HCT116 (cell line): ENCODE results near the gene TBX4. TPM values are rescaled to one million over a fixed set of nuclear protein-coding genes. Genes with fewer than 3 reads are reported as not detected.

ENCODE experiments used
- ATAC-seq: fragments of 200-7000 bp; cut with Tn5 transposase; 2 replicates; pipeline ENCODE4 v1.9.1; 2020; ENCODE audit warnings: mild to moderate bottlenecking, moderate library complexity
- BruUV-seq: library from RNA; stranded (reverse); fragments of 400-500 nt; replicated peaks from 2 replicates; lab custom pipeline; 2021; lab: Mats Ljungman, UMichigan
- CTCF ChIA-PET: fragments of 300-600 bp; sonication (Branson Sonifier 250); formaldehyde crosslinking; loops from one replicate; lab custom pipeline; 2021; ENCODE audit warnings: antibody characterized with exemption; lab: Charles Lee
- POLR2A ChIA-PET: fragments of 300-600, 350-600 bp; sonication (Branson Sonifier 250); formaldehyde crosslinking; loops from one replicate; lab custom pipeline; 2021; ENCODE audit warnings: antibody characterized with exemption; lab: Charles Lee
- RAD21 ChIA-PET, 2 experiments: fragments of 300-600 bp; sonication (Branson Sonifier 250); formaldehyde crosslinking; loops; one replicate each; lab custom pipeline; 2023; ENCODE audit warnings: low total read pairs in 2 of 2; ENCODE audit not compliant: uncharacterized antibody in 2 of 2, unreplicated experiment in 2 of 2, low non-redundant PET in 1 of 2; lab: Charles Lee
- DNase-seq: peaks from one replicate; pipeline ENCODE4 v3.0.0-alpha.2; 2010; ENCODE audit warnings: low read depth, low spot score
- H2AFZ ChIP-seq: fragments of 200-600 bp; shearing (Covaris generic), sonication (generic); 2 replicates; pipeline ENCODE4 v1.6.1; 2017; ENCODE audit warnings: low read depth, mixed run types, mixed read lengths, antibody characterized with exemption, low read length; ENCODE audit not compliant: poor library complexity, severe bottlenecking
- H3K27ac ChIP-seq: 2 replicates; pipeline ENCODE4 v1.5.1; 2012; ENCODE audit warnings: low read depth, low read length
- H3K27me3 ChIP-seq: fragments of 200-600 bp; sonication (generic); 2 replicates; pipeline ENCODE4 v1.6.1; 2016; ENCODE audit warnings: mixed run types, low read length, mixed read lengths; ENCODE audit not compliant: insufficient read depth
- H3K36me3 ChIP-seq, 2 experiments: fragments of 200-500 bp in 1 of 2; fragments of 200-600 bp in 1 of 2; sonication (Bioruptor generic) in 1 of 2; sonication (generic) in 1 of 2; 2 replicates each; pipeline versions ENCODE4 v1.5.1 to v1.6.1; 2014 to 2016; ENCODE audit warnings: low read length in 2 of 2, inconsistent platforms in 1 of 2, mixed read lengths in 1 of 2, mixed run types in 1 of 2; ENCODE audit not compliant: insufficient read depth in 2 of 2, control insufficient read depth in 1 of 2
- H3K4me1 ChIP-seq, 2 experiments: fragments of 200-600 bp in 1 of 2; sonication (generic) in 1 of 2; 2 replicates each; pipeline versions ENCODE4 v1.5.1 to v1.6.1; 2012 to 2017; ENCODE audit warnings: low read length in 2 of 2, inconsistent platforms in 1 of 2, mild to moderate bottlenecking in 1 of 2, mixed read lengths in 1 of 2, mixed run types in 1 of 2, moderate library complexity in 1 of 2; ENCODE audit not compliant: insufficient read depth in 2 of 2, control insufficient read depth in 1 of 2
- H3K4me2 ChIP-seq: fragments of 200-600 bp; sonication (generic); 2 replicates; pipeline ENCODE4 v1.6.1; 2017; ENCODE audit warnings: mixed run types, low read length, mixed read lengths
- H3K4me3 ChIP-seq, 2 experiments: fragments of 200-600 bp in 1 of 2; sonication (generic) in 1 of 2; replicated peaks in 1 of 2; 2 replicates each; pipeline ENCODE4 v1.5.1; 2011 to 2016; ENCODE audit warnings: low read length in 2 of 2, control low read depth in 1 of 2, low read depth in 1 of 2, mild to moderate bottlenecking in 1 of 2, mixed read lengths in 1 of 2, mixed run types in 1 of 2
- H3K79me2 ChIP-seq: fragments of 200-600 bp; sonication (generic); 2 replicates; pipeline ENCODE4 v1.6.1; 2017; ENCODE audit warnings: mild to moderate bottlenecking, mixed run types, low read length, moderate library complexity, mixed read lengths; ENCODE audit not compliant: insufficient read depth
- H3K9ac ChIP-seq: fragments of 200-600 bp; sonication (generic); 2 replicates; pipeline ENCODE4 v1.6.1; 2016; ENCODE audit warnings: low read length, mixed read lengths
- H3K9me2 ChIP-seq: fragments of 200-600 bp; sonication (generic), shearing (Covaris generic); 2 replicates; pipeline ENCODE4 v1.6.1; 2017; ENCODE audit warnings: mixed run types, mild to moderate bottlenecking, moderate library complexity; ENCODE audit not compliant: insufficient read depth
- H3K9me3 ChIP-seq, 2 experiments: fragments of 200-500 bp in 1 of 2; fragments of 200-600 bp in 1 of 2; sonication (Bioruptor generic) in 1 of 2; sonication (generic) in 1 of 2; 2 replicates each; pipeline ENCODE4 v1.6.1; 2014 to 2017; ENCODE audit warnings: low read length in 2 of 2, mixed read lengths in 2 of 2, inconsistent platforms in 1 of 2, low read depth in 1 of 2, mild to moderate bottlenecking in 1 of 2, mixed run types in 1 of 2, moderate library complexity in 1 of 2; ENCODE audit not compliant: control insufficient read depth in 1 of 2, insufficient read depth in 1 of 2
- H4K20me1 ChIP-seq: fragments of 200-600 bp; sonication (generic), shearing (Covaris generic); 2 replicates; pipeline ENCODE4 v1.6.1; 2017; ENCODE audit warnings: mixed run types, mild to moderate bottlenecking, moderate library complexity; ENCODE audit not compliant: insufficient read depth
- CBX3 ChIP-seq: IDR thresholded peaks from 2 replicates; pipeline ENCODE4 v1.6.1; 2012; ENCODE audit warnings: low read depth
- CEBPB ChIP-seq: IDR thresholded peaks from 2 replicates; pipeline ENCODE4 v1.6.1; 2012; ENCODE audit warnings: low read depth
- EZH2 ChIP-seq: fragments of 200-600 bp; sonication (generic); IDR thresholded peaks from 2 replicates; pipeline ENCODE4 v1.6.1; 2017; ENCODE audit warnings: antibody characterized with exemption, mixed run types
- EZH2phosphoT487 ChIP-seq: fragments of 200-600 bp; IDR thresholded peaks from 2 replicates; pipeline ENCODE4 v1.6.1; 2018; ENCODE audit warnings: antibody characterized with exemption, borderline replicate concordance
- FOSL1 ChIP-seq: IDR thresholded peaks from 2 replicates; pipeline ENCODE4 v1.6.1; 2012; ENCODE audit warnings: low read depth
- POLR2A ChIP-seq: IDR thresholded peaks from 2 replicates; pipeline ENCODE4 v1.7.0; 2011; ENCODE audit warnings: borderline replicate concordance; ENCODE audit not compliant: insufficient read depth, insufficient read length; ENCODE audit errors: extremely low read depth
- POLR2AphosphoS5 ChIP-seq: IDR thresholded peaks from 2 replicates; pipeline ENCODE4 v1.6.1; 2011; ENCODE audit warnings: mild to moderate bottlenecking, low read depth, low read length, moderate library complexity
- RAD21 ChIP-seq: IDR thresholded peaks from 2 replicates; pipeline ENCODE4 v1.6.1; 2012; ENCODE audit warnings: low read depth, mild to moderate bottlenecking
- SIN3A ChIP-seq: IDR thresholded peaks from 2 replicates; pipeline ENCODE4 v1.6.1; 2012; ENCODE audit warnings: low read depth
- SP1 ChIP-seq: IDR thresholded peaks from 2 replicates; pipeline ENCODE4 v1.6.1; 2012; ENCODE audit warnings: low read depth
- SRF ChIP-seq: IDR thresholded peaks from 2 replicates; pipeline ENCODE4 v1.6.1; 2012; ENCODE audit warnings: low read depth
- TCF7L2 ChIP-seq: IDR thresholded peaks from 2 replicates; pipeline ENCODE4 v1.7.0; 2011; ENCODE audit warnings: borderline replicate concordance, inconsistent platforms; ENCODE audit not compliant: insufficient read depth, insufficient read length; ENCODE audit errors: extremely low read depth
- YY1 ChIP-seq: IDR thresholded peaks from 2 replicates; pipeline ENCODE4 v1.6.1; 2011; ENCODE audit warnings: low read length, low read depth, moderate library complexity, mild to moderate bottlenecking; ENCODE audit not compliant: insufficient replicate concordance; ENCODE audit errors: extremely low read depth
- ZNF274 ChIP-seq: fragments of 200-500 bp; sonication (Bioruptor generic); IDR thresholded peaks from 2 replicates; pipeline ENCODE4 v1.6.1; 2014; ENCODE audit warnings: mild to moderate bottlenecking, low read depth, low read length, inconsistent platforms
- intact Hi-C: fragments of 100-400 bp; cut with micrococcal nuclease; formaldehyde crosslinking; loops from 2 replicates; pipeline ENCODE4 v1.10.0; 2022
- total RNA-seq: library from RNA; stranded (reverse); gene quantifications from one replicate; pipeline ENCODE4 v1.2.1, GENCODE V29; 2021; ENCODE audit not compliant: unreplicated experiment
- TF ChIP-seq, protein P1 (sequence below): IDR thresholded peaks from 2 replicates; pipeline ENCODE4 v1.6.1; 2012
- TF ChIP-seq, protein P2 (sequence below): IDR thresholded peaks from 2 replicates; pipeline ENCODE4 v1.6.1; 2012
- TF ChIP-seq, protein P3 (sequence below): IDR thresholded peaks from 2 replicates; pipeline ENCODE4 v1.6.1; 2011; ENCODE audit warnings: mild to moderate bottlenecking, low read length, moderate library complexity; ENCODE audit not compliant: insufficient replicate concordance; ENCODE audit errors: extremely low read depth

Gene TBX4
- total RNA-seq, 1 experiment from 2014 or later: 0.27 TPM

DNA sequence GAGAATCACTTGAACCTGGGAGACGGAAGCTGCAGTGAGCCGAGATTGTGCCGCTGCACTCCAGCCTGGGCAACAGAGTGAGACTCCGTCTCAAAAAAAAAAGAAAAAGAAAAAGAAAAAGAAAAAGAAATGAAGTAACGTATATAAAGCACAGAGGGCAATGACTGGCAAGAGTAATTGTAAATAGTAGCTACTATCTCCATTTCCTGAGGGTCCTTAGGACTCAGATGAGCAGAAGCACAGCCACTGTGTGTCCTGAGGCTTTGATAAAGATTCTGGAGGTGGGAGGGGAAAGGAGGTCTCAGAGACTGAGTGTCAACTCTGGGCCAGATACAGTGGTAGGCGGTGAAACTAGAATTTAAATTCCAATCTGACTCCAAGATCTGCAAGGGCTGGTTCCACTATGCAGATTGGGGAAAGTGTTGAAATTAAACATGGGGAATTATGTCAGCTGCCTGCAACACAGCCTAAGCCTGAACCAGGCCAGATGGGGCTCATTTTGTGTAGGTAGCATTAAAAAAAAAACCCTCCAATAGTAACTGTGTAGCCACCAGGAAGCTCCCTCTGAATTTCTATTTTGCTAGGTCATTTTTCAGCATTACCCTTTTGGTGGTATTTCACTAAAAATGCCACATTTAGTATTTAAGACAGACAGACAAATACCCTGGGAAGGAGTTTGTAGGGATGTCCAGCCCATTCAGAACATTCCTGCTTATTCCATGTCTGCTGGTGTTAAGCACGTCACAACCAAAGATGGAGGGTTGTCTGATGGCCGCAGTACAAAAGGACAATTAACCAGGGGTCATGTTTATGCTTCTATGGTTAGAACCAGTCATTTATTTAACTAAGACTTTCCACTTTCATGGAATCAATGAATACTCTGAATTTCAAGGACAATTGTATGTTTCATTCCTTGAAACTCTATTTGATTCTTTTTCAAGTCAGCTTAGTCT is 46.1 kb downstream of the TBX4 start:
- H3K4me3 ChIP-seq: no peak overlapping the region
- no TSS peak for BruUV-seq
- no peak overlapping the region for H3K4me2 ChIP-seq
- no peaks in the 10 kb centered on the region for H3K79me2 ChIP-seq
- CTCF ChIA-PET: no interaction called here
- no peaks in the 10 kb centered on the region for H3K9me3 ChIP-seq
- intact Hi-C loops: no loop called here
- no peak overlapping the region for H3K9ac ChIP-seq
- DNase-seq (no peak), ATAC-seq (no peak)
- H3K27me3 ChIP-seq: no peaks in the 10 kb centered on the region
- no peaks in the 10 kb centered on the region for H3K36me3 ChIP-seq
- H3K4me1 ChIP-seq: peaks cover 51 to 60% of the 10 kb centered on the region in 2 experiments
- POLR2A ChIA-PET: no interaction called here
- TF ChIP-seq POLR2A: no peak
- 0 out of 2 replicates have a peak, but pooled peaks have one; percentile 2 for TF ChIP-seq CEBPB
- H4K20me1 ChIP-seq: no peaks in the 10 kb centered on the region
- H3K9me2 ChIP-seq: no peaks in the 10 kb centered on the region
- RAD21 ChIA-PET: no interaction called here
- no peak overlapping the region for H2AFZ ChIP-seq
- peak overlapping the region; percentile 34; the same call in 1 of the 2 replicates for H3K27ac ChIP-seq

DNA sequence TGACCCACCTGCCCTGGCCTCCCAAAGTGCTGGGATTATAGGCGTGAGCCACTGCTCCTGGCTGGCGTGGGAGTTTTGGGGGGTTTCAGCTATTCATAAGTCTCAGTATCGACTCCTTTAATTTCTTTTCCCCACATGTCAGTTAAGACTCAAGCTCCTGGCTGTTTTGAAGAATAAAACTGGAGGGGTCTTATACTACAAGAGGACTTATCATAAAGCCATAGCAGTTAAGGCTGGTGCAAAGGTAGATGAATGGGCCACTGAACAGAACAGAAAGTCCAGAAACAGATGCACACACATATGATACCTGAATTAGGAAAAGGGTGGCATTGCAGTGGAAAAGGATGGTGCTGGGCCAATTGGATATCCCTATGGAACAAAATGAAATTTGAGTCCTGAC is 47.4 kb downstream of the TBX4 start:
- CTCF ChIA-PET: no interaction called here
- Histone ChIP-seq H3K27me3 (no peaks in the 10 kb centered on the region), H3K4me2 (no peak overlapping the region), H3K9ac (no peak overlapping the region), H3K36me3 (no peaks in the 10 kb centered on the region), H3K4me3 (no peak overlapping the region), H4K20me1 (no peaks in the 10 kb centered on the region), H3K27ac (peak overlapping the region; percentile 34; the same call in 1 of the 2 replicates), H2AFZ (no peak overlapping the region), H3K9me2 (no peaks in the 10 kb centered on the region), H3K9me3 (no peaks in the 10 kb centered on the region), H3K79me2 (no peaks in the 10 kb centered on the region), H3K4me1 (peaks cover 50 to 59% of the 10 kb centered on the region in 2 experiments)
- intact Hi-C loops: no loop called here
- POLR2A ChIA-PET: interaction anchor here (1.5 kb wide), 1 partner anchor 15 kb away, joined by 4 read pairs; no protein-coding TSS in a partner anchor
- ATAC-seq (no peak), DNase-seq (no peak)
- RAD21 ChIA-PET: no interaction called here
- no TSS peak for BruUV-seq
- no peak for TF ChIP-seq RAD21
- no peak for TF ChIP-seq POLR2AphosphoS5
- TF ChIP-seq, protein P1, sequence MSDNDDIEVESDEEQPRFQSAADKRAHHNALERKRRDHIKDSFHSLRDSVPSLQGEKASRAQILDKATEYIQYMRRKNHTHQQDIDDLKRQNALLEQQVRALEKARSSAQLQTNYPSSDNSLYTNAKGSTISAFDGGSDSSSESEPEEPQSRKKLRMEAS: no peak
- TF ChIP-seq EZH2: no peak
- no peak for TF ChIP-seq SRF
- TF ChIP-seq SIN3A: no peak
- TF ChIP-seq ZNF274: no peak
- no peak for TF ChIP-seq FOSL1
- TF ChIP-seq TCF7L2: no peak
- TF ChIP-seq POLR2A: no peak
- no peak for TF ChIP-seq YY1
- no peak for TF ChIP-seq CEBPB
- TF ChIP-seq EZH2phosphoT487: no peak
- TF ChIP-seq SP1: no peak
- TF ChIP-seq, protein P2, sequence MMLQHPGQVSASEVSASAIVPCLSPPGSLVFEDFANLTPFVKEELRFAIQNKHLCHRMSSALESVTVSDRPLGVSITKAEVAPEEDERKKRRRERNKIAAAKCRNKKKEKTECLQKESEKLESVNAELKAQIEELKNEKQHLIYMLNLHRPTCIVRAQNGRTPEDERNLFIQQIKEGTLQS: no peak
- no peak for TF ChIP-seq CBX3
- TF ChIP-seq, protein P3, sequence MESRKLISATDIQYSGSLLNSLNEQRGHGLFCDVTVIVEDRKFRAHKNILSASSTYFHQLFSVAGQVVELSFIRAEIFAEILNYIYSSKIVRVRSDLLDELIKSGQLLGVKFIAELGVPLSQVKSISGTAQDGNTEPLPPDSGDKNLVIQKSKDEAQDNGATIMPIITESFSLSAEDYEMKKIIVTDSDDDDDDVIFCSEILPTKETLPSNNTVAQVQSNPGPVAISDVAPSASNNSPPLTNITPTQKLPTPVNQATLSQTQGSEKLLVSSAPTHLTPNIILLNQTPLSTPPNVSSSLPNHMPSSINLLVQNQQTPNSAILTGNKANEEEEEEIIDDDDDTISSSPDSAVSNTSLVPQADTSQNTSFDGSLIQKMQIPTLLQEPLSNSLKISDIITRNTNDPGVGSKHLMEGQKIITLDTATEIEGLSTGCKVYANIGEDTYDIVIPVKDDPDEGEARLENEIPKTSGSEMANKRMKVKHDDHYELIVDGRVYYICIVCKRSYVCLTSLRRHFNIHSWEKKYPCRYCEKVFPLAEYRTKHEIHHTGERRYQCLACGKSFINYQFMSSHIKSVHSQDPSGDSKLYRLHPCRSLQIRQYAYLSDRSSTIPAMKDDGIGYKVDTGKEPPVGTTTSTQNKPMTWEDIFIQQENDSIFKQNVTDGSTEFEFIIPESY: no peak
